T-helper 22 cell (primary cell): ENCODE results near the gene EIF4EBP3.
"Not testable (repeated sequence)": the region's sequence is repeated elsewhere in the genome, so short reads cannot be mapped to it uniquely, and the experiment has no call there.

Experiments used
- DNase-seq: peaks from one replicate; pipeline ENCODE4 v3.0.0-alpha.2; 2020; ENCODE audit warnings: low read depth

The EIF4EBP3 gene

GRCh38 chr5:140579188-140579747 lies 31.8 kb downstream of the EIF4EBP3 start:
- not testable (repeated sequence) for DNase-seq

- DNase-seq, result no peak
These were observed 40.0 kb downstream of the EIF4EBP3 start for GRCh38 chr5:140587495-140587894.

GRCh38 chr5:140588311-140589070 lies 41.0 kb downstream of the EIF4EBP3 start:
- no peak for DNase-seq

- no peak for DNase-seq
These were observed 43.4 kb downstream of the EIF4EBP3 start for GRCh38 chr5:140590861-140591260.

GRCh38 chr5:140591747-140592372 lies 44.4 kb downstream of the EIF4EBP3 start:
- DNase-seq, result no peak

- DNase-seq, result not testable (repeated sequence)
These were observed 45.6 kb downstream of the EIF4EBP3 start for GRCh38 chr5:140593070-140593469.

- DNase-seq, result no peak
These were observed 46.7 kb downstream of the EIF4EBP3 start for GRCh38 chr5:140594169-140594568.

- DNase-seq, result no peak
These were observed 48.3 kb downstream of the EIF4EBP3 start for GRCh38 chr5:140595538-140596300.

- no peak for DNase-seq
These were observed 48.9 kb downstream of the EIF4EBP3 start for GRCh38 chr5:140596321-140596741.

GRCh38 chr5:140598836-140599235 lies 51.4 kb downstream of the EIF4EBP3 start:
- DNase-seq, result no peak
